Bronchial epithelial cell (primary cell): ENCODE data around the gene ARHGEF38. TPM values are rescaled to one million over a fixed set of nuclear protein-coding genes. Genes with fewer than 3 reads are reported as not detected.

ENCODE experiments used
- DNase-seq: peaks from one replicate; pipeline ENCODE4 v3.0.0-alpha.2; 2010; ENCODE audit warnings: low read depth
- FAIRE-seq: peaks from 2 replicates; lab custom pipeline; 2011; peaks lifted over from hg19 to GRCh38; lab: Jason Lieb, UNC
- H3K27me3 ChIP-seq: 2 replicates; pipeline ENCODE4 v1.5.1; 2011; ENCODE audit warnings: low read length; ENCODE audit not compliant: control insufficient read depth, insufficient read depth
- H3K36me3 ChIP-seq: 2 replicates; pipeline ENCODE4 v1.5.1; 2011; ENCODE audit warnings: low read length; ENCODE audit not compliant: control insufficient read depth, insufficient read depth
- H3K4me3 ChIP-seq: 2 replicates; pipeline ENCODE4 v1.5.1; 2011; ENCODE audit warnings: mild to moderate bottlenecking, low read depth, low read length, control low read depth
- total RNA-seq: library from RNA; depleted of rRNA; stranded (reverse); fragments of >200 nt; gene quantifications from 2 replicates; pipeline ENCODE4 v1.2.1, GENCODE V29; 2014
- TF ChIP-seq, protein P1 (sequence below): IDR thresholded peaks from 2 replicates; pipeline ENCODE4 v1.5.1; 2011; ENCODE audit warnings: mild to moderate bottlenecking, moderate library complexity, low read length, control low read depth, inconsistent platforms; ENCODE audit not compliant: insufficient read depth, severe bottlenecking

The ARHGEF38 gene, protein sequence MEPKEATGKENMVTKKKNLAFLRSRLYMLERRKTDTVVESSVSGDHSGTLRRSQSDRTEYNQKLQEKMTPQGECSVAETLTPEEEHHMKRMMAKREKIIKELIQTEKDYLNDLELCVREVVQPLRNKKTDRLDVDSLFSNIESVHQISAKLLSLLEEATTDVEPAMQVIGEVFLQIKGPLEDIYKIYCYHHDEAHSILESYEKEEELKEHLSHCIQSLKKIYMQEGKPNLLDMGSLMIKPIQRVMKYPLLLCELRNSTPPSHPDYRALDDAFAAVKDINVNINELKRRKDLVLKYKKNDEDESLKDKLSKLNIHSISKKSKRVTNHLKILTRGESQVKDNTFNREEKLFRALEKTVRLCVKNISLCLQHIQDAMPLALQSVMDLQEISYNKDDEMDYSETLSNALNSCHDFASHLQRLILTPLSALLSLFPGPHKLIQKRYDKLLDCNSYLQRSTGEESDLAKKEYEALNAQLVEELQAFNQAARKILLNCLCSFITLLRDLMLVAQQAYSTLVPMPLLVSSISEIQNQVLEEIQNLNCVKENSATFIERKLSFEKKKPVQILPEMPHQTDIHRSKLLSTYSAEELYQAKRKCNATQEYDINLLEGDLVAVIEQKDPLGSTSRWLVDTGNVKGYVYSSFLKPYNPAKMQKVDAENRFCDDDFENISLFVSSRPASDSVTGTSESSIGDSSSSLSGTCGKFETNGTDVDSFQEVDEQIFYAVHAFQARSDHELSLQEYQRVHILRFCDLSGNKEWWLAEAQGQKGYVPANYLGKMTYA
- total RNA-seq: 0.26 TPM in 1 of 2 replicates, not detected in the other

DNA sequence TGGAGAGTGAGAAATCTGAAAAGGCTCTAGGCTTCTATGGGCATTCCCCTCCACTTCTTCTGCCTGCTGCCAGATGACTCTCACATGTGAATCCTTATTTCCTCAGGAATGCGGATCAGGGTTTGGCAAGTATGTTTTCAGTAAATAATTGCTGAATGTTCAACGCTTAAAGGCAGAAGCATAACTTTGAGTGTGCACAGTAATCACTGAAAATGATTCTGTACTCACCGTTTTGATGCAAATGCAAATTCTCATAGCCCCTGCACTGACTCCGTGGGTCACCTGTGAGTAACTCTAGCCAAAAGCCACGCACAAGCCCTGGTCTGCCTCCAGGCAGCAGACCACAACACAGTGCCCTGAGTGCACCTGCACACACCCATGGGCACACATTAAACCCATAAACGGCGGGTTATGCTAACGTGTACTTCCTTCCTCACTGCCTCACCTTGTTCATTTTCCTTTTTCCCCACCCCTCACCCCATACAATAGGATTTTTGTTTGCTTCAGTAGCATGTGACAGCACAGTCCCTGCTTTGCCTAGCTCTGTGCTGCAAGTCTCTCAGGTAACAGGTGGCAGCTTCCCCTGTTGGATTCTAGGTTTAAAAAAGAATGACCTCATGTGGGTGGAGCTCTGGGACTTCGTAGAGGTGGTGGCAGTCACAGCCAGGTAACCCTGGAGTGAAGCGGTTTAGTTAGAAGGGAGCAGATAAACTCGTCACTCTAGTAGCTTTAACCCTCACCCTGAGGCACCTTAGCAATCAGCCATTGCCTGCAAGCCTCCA, at the start of gene ARHGEF38:
TSS of gene ARHGEF38 (plus strand) at position 656 of the 782 bp plus-strand sequence. CDS start 146 bp downstream, outside the sequence.
- DNase-seq: peak; percentile 66
- Histone ChIP-seq H3K4me3 (no peak within 1 kb of the TSS), H3K27me3 (no peaks in the 10 kb centered on the region), H3K36me3 (no peaks in the 10 kb centered on the region)
- FAIRE-seq: peak; percentile 62
- TF ChIP-seq, protein P1, sequence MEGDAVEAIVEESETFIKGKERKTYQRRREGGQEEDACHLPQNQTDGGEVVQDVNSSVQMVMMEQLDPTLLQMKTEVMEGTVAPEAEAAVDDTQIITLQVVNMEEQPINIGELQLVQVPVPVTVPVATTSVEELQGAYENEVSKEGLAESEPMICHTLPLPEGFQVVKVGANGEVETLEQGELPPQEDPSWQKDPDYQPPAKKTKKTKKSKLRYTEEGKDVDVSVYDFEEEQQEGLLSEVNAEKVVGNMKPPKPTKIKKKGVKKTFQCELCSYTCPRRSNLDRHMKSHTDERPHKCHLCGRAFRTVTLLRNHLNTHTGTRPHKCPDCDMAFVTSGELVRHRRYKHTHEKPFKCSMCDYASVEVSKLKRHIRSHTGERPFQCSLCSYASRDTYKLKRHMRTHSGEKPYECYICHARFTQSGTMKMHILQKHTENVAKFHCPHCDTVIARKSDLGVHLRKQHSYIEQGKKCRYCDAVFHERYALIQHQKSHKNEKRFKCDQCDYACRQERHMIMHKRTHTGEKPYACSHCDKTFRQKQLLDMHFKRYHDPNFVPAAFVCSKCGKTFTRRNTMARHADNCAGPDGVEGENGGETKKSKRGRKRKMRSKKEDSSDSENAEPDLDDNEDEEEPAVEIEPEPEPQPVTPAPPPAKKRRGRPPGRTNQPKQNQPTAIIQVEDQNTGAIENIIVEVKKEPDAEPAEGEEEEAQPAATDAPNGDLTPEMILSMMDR: no peak

DNA sequence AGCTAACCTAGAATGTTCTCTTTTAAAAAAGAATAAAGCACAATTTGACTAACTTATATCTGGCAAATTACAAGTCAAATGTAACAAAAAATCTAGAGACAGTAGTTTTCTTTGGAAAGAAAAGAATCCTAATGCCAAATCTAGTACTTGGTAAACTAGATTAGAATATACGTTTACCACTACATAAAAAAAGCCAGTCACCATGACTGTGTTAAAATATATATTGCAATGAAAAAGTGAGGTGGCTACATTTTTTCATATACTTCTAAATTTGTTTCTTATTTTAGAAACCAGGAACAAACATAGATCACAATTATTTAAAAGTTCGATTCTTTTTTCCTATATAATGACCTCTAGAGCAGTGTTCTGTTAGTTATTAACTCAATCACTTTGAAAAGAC, 48.9 kb upstream of the ARHGEF38 start:
- no peaks in the 10 kb centered on the region for H3K27me3 ChIP-seq
- FAIRE-seq (no peak), DNase-seq (no peak)
- TF ChIP-seq, protein P1: no peak
- H3K4me3 ChIP-seq: no peak overlapping the region
- no peaks in the 10 kb centered on the region for H3K36me3 ChIP-seq

DNA sequence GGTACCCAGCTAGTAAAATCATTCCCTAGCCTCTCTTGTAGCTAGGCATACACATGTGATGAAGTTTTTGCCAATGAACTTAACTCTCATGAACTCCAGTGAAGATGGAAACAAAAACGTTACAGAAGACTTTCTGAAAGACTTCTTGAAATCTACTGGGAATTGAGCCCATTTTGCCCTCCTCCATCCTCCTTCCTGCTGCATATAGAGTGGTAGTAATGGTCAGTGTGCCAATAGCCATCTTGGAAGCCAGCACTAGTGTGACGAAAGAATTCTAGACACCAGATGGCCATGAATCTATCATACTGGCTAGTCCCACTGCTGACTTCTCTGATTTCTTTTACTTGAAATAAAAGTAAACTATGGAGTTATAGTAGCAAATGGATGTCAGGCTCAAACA, 47.7 kb upstream of the ARHGEF38 start:
- Histone ChIP-seq H3K27me3 (no peaks in the 10 kb centered on the region), H3K36me3 (no peaks in the 10 kb centered on the region), H3K4me3 (no peak overlapping the region)
- TF ChIP-seq, protein P1: no peak
- no peak for DNase-seq
- FAIRE-seq: no peak

DNA sequence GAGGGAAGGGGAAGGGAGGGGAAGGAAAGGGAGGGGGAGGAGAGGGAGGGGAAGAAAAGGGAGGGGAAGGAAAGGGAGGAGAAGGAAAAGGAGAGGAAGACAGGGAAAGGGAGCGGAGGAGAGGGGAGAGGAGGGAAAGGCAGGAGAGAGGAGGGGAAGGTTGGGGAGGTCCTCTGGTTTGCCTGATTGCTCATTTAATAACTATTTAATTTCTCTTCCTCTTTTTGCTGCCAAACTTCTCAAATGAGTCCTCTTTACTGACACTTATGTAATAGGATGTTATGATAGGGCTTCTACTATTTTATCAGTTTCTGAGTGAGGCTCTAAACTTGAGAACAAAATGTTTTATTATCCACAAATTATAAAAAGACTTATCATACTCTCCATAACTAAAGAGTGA, 43.1 kb upstream of the ARHGEF38 start:
- Histone ChIP-seq H3K36me3 (no peaks in the 10 kb centered on the region), H3K4me3 (no peak overlapping the region), H3K27me3 (no peaks in the 10 kb centered on the region)
- FAIRE-seq (no peak), DNase-seq (no peak)
- TF ChIP-seq, protein P1: no peak

DNA sequence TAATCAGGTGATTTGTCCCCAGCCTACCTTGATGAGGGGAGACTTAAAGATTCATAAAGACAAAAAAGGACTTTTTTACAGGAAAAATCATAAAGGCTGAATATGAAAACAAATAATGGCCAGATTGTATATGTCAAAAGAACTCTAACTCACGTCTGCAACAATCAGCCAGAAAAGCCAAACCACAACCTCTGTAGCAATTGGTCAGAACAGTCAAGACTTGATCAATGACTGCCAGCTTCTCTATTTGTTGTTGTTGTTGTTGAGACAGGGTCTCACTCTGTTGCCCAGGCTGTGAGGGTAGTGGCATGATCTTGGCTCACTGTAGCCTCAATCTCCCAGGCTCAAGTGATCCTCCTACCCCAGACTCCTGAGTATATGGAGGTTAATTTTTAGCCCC, 42.7 kb upstream of the ARHGEF38 start:
- no peaks in the 10 kb centered on the region for H3K27me3 ChIP-seq
- FAIRE-seq (no peak), DNase-seq (no peak)
- TF ChIP-seq, protein P1: no peak
- no peak overlapping the region for H3K4me3 ChIP-seq
- no peaks in the 10 kb centered on the region for H3K36me3 ChIP-seq
